ENCODE measurements around the gene RFXAP. TPM values are rescaled to one million over a fixed set of nuclear protein-coding genes. Genes with fewer than 3 reads are reported as not detected.

The RFXAP gene
- total RNA-seq = 8.8 and 9.6 TPM in 2 replicates

- H3K4me1 Mint-ChIP-seq = peaks cover 44% of the 10 kb centered on the region
These were observed at the start of gene RFXAP for GRCh38 chr13:36818804-36819738. RFXAP (plus strand) TSS chr13:36819222; CDS start chr13:36819358, 136 bp downstream.

GRCh38 chr13:36769545-36769944 is 49.5 kb upstream of the RFXAP start:
- POLR2A ChIA-PET = no interaction called here
- intact Hi-C loops (cut with micrococcal nuclease) = no loop called here
- Mint-ChIP-seq H3K4me3 (no peak overlapping the region), H3K27me3 (peaks cover 3% of the 10 kb centered on the region), H3K4me1 (no peaks in the 10 kb centered on the region), H3K27ac (no peak overlapping the region), H3K9me3 (peaks cover 10% of the 10 kb centered on the region), H3K36me3 (ENCODE audit: low read depth) (no peaks in the 10 kb centered on the region)
- CTCF ChIA-PET = no interaction called here
- ATAC-seq (ENCODE audit: low read depth) = no peak
- TF ChIP-seq CTCF (IDR thresholded peaks at IDR 0.05) = no peak
- DNase-seq = no peak

More at GRCh38 chr13:36818804-36819738, at the start of gene RFXAP:
- TF ChIP-seq CTCF (IDR thresholded peaks at IDR 0.05) = no peak
- no peaks in the 10 kb centered on the region for H3K9me3 Mint-ChIP-seq
- peak within 1 kb of the TSS; percentile 90 for H3K27ac Mint-ChIP-seq
- H3K27me3 Mint-ChIP-seq = peaks cover 6% of the 10 kb centered on the region
- peak within 1 kb of the TSS; percentile 93 for H3K4me3 Mint-ChIP-seq
- DNase-seq (peak; percentile 93), ATAC-seq (ENCODE audit: low read depth) (peak; percentile 94)
- intact Hi-C loops (cut with micrococcal nuclease) = loop anchor here (1.0 to 2.0 kb wide), 6 partner anchors 13 to 1530 kb away; partner anchors contain the start of genes EXOSC8, SUPT20H and UFM1
- ChIA-PET POLR2A (interaction anchor here (0.8 to 0.9 kb wide), 2 partner anchors 13 to 181 kb away, joined by 3 to 5 read pairs; no protein-coding TSS in a partner anchor), CTCF (no interaction called here)
- H3K36me3 Mint-ChIP-seq (ENCODE audit: low read depth) = peaks cover 7% of the 10 kb centered on the region

DNA sequence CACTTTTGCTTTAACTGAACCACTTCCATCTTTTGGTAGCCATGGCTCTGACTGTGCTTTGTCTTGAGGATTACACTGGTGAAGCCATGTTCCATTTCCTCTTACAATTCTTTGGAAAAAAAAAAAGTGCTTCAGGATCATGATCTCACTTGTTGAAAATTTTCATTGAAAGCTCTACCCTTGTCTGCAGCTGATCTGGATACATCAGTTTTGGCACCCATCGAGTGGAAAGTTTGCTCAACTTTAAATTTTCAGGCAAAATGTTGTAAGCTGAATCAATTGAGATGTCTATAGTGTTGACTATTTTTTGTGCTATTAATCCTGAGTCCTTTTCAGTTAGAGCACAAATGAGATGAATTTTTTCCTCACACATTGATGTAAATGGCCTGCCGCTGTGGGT is 48.3 kb upstream of the RFXAP start:
- no peak for TF ChIP-seq CTCF (IDR thresholded peaks at IDR 0.05)
- DNase-seq (no peak), ATAC-seq (ENCODE audit: low read depth) (no peak)
- Mint-ChIP-seq H3K9me3 (peaks cover 10% of the 10 kb centered on the region), H3K27ac (no peak overlapping the region), H3K27me3 (peaks cover 3% of the 10 kb centered on the region), H3K4me3 (no peak overlapping the region), H3K36me3 (ENCODE audit: low read depth) (no peaks in the 10 kb centered on the region), H3K4me1 (no peaks in the 10 kb centered on the region)
- ChIA-PET CTCF (no interaction called here), POLR2A (no interaction called here)
- intact Hi-C loops (cut with micrococcal nuclease) = no loop called here

GRCh38 chr13:36772853-36773252 is 46.2 kb upstream of the RFXAP start:
- ATAC-seq (ENCODE audit: low read depth) = no peak
- Mint-ChIP-seq H3K4me3 (no peak overlapping the region), H3K36me3 (ENCODE audit: low read depth) (no peaks in the 10 kb centered on the region), H3K27me3 (peaks cover 9% of the 10 kb centered on the region), H3K4me1 (no peaks in the 10 kb centered on the region), H3K9me3 (no peaks in the 10 kb centered on the region), H3K27ac (no peak overlapping the region)
- POLR2A ChIA-PET = no interaction called here
- CTCF ChIA-PET = no interaction called here
- TF ChIP-seq CTCF (IDR thresholded peaks at IDR 0.05) = no peak
- intact Hi-C loops (cut with micrococcal nuclease) = no loop called here
- DNase-seq = no peak

DNA sequence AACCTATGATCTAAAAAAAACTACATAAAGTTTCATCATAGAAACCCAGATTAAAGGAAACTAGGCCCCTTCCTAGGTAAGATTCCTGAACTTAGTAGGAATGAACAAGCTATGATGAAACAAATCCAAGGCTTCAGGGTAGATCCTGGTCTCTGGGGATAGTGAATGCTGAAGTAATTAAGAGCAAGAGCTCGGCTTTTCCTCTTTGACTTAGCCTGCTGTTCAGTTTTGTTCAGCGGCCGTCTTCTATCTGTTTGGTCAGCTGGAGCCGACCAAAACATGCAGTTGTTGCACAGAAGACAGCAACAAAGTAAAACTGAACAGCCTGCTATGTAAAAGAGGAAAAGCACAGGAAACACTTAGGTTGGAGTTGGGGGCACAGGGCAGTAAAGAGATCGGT is 44.1 kb upstream of the RFXAP start:
- TF ChIP-seq CTCF (IDR thresholded peaks at IDR 0.05) = no peak
- no peak for DNase-seq
- CTCF ChIA-PET = no interaction called here
- no peak overlapping the region for H3K27ac Mint-ChIP-seq
- H3K27me3 Mint-ChIP-seq = peaks cover 16% of the 10 kb centered on the region
- no peaks in the 10 kb centered on the region for H3K9me3 Mint-ChIP-seq
- no peak for ATAC-seq (ENCODE audit: low read depth)
- H3K4me1 Mint-ChIP-seq = no peaks in the 10 kb centered on the region
- H3K4me3 Mint-ChIP-seq = no peak overlapping the region
- POLR2A ChIA-PET = no interaction called here
- no peaks in the 10 kb centered on the region for H3K36me3 Mint-ChIP-seq (ENCODE audit: low read depth)
- intact Hi-C loops (cut with micrococcal nuclease) = no loop called here
